WI38 (cell line): ENCODE measurements around the gene CNNM3.

Source experiments
- H3K4me3 ChIP-seq: 2 replicates; pipeline ENCODE4 v1.5.1; 2011; ENCODE audit warnings: low read depth, mild to moderate bottlenecking, control low read depth, low read length
- CTCF ChIP-seq: IDR thresholded peaks from 2 replicates; pipeline ENCODE4 v1.5.1; 2012; ENCODE audit warnings: low read depth, mild to moderate bottlenecking, control low read depth, low read length

CNNM3 gene

GRCh38 chr2:96816127-96816835, at the start of gene CNNM3:
Gene CNNM3 (plus strand): TSS chr2:96816268. CDS start chr2:96816278, 10 bp downstream.
- peak within 1 kb of the TSS; percentile 68 for H3K4me3 ChIP-seq
- TF ChIP-seq CTCF = peak; percentile 51

GRCh38 chr2:96767135-96767871, 48.8 kb upstream of the CNNM3 start:
- H3K4me3 ChIP-seq = no peak overlapping the region
- no peak for TF ChIP-seq CTCF

DNA sequence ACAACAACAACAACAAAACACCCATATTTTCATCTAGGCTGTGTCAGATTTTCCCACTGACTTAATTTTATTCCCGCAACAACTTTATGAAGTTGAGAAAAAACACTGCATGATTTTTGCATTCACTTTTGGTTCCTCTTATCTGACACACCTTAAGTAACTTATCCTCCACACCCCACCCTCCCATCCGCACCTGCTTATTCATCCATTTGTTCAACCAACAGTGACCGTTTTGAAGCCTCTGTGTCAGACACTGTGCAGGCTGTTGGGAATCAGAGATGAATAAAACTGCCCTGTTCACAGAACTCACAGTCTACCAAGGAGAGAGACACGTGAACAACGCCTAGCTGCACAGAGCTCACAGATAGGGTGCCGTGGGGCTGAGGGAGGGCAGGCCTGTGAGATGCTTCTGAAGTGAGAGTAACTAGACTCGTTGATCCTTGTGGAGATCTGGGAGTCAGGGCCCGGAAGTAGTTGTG, 47.9 kb upstream of the CNNM3 start:
- TF ChIP-seq CTCF = no peak
- no peak overlapping the region for H3K4me3 ChIP-seq

DNA sequence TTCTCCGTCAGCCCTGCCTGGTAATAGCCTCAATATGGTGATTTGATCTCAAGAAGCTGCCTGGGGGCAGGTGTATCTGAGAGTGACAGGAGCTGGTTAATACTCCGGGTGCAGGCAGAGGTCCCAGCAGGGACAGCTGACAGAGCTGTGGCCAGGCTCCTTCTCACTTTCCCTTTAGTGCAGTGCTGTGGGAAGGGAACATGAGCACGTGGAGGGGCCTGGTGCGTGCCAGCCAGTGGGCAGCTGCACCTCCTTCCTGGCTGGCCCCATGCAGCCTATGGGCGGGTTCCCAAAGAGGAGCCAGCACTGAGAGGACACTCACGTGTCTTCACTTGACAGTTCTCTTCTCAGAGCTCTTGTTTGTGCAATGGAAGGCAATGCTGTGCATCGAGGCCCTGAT, 46.3 kb upstream of the CNNM3 start:
- no peak for TF ChIP-seq CTCF
- no peak overlapping the region for H3K4me3 ChIP-seq

- TF ChIP-seq CTCF = no peak
- no peak overlapping the region for H3K4me3 ChIP-seq
These were observed 45.4 kb upstream of the CNNM3 start for GRCh38 chr2:96770442-96771202.

- H3K4me3 ChIP-seq = no peak overlapping the region
- TF ChIP-seq CTCF = no peak
These were observed 44.1 kb upstream of the CNNM3 start for GRCh38 chr2:96771796-96772618.
